ENCODE data around the gene SNRPD3. TPM values are rescaled to one million over a fixed set of nuclear protein-coding genes. Genes with fewer than 3 reads are reported as not detected.

SNRPD3 gene
- total and polyA plus RNA-seq, 8 donors: 62.7 to 187 (median 172) TPM

DNA sequence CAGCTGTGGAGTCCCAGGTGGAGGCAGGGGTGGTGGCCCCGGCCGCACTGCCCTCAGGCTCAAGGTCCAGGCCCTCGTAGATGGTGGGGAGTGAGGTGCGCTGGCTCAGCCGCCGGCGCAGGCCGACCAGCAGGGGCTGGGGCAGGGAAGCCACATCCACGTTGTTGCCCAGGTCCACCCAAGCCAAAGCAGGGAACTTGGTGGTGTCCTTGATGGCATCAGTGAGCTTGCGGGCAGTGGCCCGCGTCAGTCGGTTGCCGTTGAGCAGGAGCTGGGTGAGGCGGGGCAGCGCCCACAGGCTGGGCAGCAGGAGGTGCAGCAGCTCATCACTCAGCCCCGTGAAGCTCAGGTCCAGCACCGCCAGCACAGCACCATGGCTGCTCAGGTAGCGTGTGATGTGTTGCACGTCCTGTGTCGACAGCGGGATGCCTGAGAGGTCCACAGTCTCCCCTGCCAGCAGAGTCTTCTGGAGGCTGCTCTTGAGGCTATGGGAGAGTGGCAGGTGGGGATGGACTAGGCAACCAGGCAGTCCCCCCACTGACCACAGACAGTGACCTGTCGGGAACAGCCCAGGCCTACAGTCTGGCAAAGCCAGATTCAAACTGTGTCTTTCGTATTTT is 30.2 kb downstream of the SNRPD3 start:
- no peaks in the 10 kb centered on the region for H3K27me3 ChIP-seq
- ATAC-seq (no peak), DNase-seq (no peak)
- no peaks in the 10 kb centered on the region for H3K9me3 ChIP-seq
- TF ChIP-seq, protein P1, sequence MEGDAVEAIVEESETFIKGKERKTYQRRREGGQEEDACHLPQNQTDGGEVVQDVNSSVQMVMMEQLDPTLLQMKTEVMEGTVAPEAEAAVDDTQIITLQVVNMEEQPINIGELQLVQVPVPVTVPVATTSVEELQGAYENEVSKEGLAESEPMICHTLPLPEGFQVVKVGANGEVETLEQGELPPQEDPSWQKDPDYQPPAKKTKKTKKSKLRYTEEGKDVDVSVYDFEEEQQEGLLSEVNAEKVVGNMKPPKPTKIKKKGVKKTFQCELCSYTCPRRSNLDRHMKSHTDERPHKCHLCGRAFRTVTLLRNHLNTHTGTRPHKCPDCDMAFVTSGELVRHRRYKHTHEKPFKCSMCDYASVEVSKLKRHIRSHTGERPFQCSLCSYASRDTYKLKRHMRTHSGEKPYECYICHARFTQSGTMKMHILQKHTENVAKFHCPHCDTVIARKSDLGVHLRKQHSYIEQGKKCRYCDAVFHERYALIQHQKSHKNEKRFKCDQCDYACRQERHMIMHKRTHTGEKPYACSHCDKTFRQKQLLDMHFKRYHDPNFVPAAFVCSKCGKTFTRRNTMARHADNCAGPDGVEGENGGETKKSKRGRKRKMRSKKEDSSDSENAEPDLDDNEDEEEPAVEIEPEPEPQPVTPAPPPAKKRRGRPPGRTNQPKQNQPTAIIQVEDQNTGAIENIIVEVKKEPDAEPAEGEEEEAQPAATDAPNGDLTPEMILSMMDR (IDR thresholded peaks at IDR 0.05): no peak
- H3K27ac ChIP-seq: no peak overlapping the region
- H3K4me3 ChIP-seq: no peak overlapping the region
- intact Hi-C loops (cut with DNase I): no loop called here
- peaks cover 0 to 6% of the 10 kb centered on the region in 2 donors for H3K4me1 ChIP-seq
- H3K36me3 ChIP-seq: peaks cover 0 to 38% of the 10 kb centered on the region in 2 donors

DNA sequence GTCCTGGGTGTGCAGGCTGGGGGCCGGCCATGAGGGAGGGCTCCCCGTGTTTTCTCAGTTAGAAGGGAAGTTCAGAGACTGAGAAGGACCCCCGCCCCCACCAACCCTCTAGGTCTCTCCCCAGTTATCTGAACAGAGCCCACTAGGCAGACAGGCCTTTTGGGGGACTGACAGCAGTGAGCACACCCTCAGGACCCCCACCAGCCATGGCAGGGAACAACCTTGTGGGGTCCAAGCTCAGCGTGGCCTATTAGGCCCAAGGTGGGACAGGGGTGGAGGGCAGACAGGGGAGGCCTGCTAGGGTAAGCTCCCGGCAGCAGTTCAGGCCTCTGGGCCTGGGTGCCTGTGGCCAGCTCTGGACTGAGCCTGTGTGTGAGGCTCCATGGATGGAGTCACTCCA is 31.5 kb downstream of the SNRPD3 start:
- ATAC-seq (no peak), DNase-seq (no peak)
- Histone ChIP-seq H3K36me3 (peaks cover 0 to 38% of the 10 kb centered on the region in 2 donors), H3K4me3 (no peak overlapping the region), H3K27me3 (no peaks in the 10 kb centered on the region), H3K27ac (no peak overlapping the region), H3K9me3 (no peaks in the 10 kb centered on the region), H3K4me1 (peaks cover 0 to 8% of the 10 kb centered on the region in 2 donors)
- TF ChIP-seq, protein P1 (IDR thresholded peaks at IDR 0.05): no peak
- intact Hi-C loops (cut with DNase I): no loop called here

GRCh38 chr22:24587948-24588347 is 32.1 kb downstream of the SNRPD3 start:
- peaks cover 0 to 38% of the 10 kb centered on the region in 2 donors for H3K36me3 ChIP-seq
- ATAC-seq: no peak

GRCh38 chr22:24588381-24588756 is 32.6 kb downstream of the SNRPD3 start:
- no peak for DNase-seq
- intact Hi-C loops (cut with DNase I): no loop called here
- peaks cover 0 to 38% of the 10 kb centered on the region in 2 donors for H3K36me3 ChIP-seq
- H3K9me3 ChIP-seq: no peaks in the 10 kb centered on the region
- TF ChIP-seq, protein P1 (IDR thresholded peaks at IDR 0.05): no peak
- no peak overlapping the region for H3K27ac ChIP-seq
- H3K4me1 ChIP-seq: peaks cover 3 to 12% of the 10 kb centered on the region in 2 donors
- H3K4me3 ChIP-seq: no peak overlapping the region
- no peaks in the 10 kb centered on the region for H3K27me3 ChIP-seq
- ATAC-seq: no peak

More at GRCh38 chr22:24587948-24588347, 32.1 kb downstream of the SNRPD3 start:
- TF ChIP-seq, protein P1 (IDR thresholded peaks at IDR 0.05): no peak
- intact Hi-C loops (cut with DNase I): no loop called here
- Histone ChIP-seq H3K4me1 (peaks cover 0 to 12% of the 10 kb centered on the region in 2 donors), H3K4me3 (no peak overlapping the region), H3K27ac (no peak overlapping the region), H3K27me3 (no peaks in the 10 kb centered on the region), H3K9me3 (no peaks in the 10 kb centered on the region)
- DNase-seq: no peak

DNA sequence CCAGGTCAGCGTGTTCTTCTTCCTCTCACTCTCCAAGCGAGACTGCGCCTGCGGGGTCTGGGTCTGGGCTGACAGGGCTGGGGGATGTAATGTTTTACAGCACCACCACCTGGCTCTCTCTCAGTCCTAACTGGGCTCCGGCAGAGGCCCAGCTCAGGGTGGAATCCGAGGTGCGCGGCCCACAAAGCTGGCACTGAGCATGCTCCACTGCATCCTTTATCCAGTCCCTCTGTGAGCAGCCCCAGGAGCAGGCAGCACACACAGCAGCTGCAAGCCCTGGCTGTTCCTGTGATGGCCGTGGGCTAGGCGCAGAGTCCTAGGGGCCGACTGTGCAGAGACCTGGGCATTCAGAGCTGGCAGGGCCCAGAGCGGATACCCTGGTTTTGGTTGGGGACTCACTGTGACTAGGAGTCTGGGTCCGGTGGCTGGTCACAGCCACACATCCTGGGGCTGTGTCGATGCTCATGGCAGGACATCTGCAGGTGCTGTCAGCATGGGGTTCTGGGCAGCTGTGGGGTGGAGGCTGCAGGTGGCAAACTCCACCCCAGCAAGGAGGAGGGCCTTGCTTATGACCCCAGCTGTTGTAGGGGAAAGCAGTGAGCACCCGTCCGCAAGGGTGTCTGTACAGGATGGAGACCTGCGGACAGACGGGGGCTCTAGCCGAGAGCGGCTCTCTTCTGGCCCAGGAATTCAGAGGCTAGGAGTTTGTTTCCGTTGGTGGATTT is 33.1 kb downstream of the SNRPD3 start:
- Histone ChIP-seq H3K27me3 (no peaks in the 10 kb centered on the region), H3K4me3 (no peak overlapping the region), H3K4me1 (peaks cover 5 to 8% of the 10 kb centered on the region in 2 donors), H3K27ac (no peak overlapping the region), H3K36me3 (peaks cover 0 to 38% of the 10 kb centered on the region in 2 donors), H3K9me3 (no peaks in the 10 kb centered on the region)
- TF ChIP-seq, protein P1 (IDR thresholded peaks at IDR 0.05): no peak
- intact Hi-C loops (cut with DNase I): no loop called here
- no peak for ATAC-seq
- DNase-seq: no peak
